ENCODE data around the gene DPP7.

The DPP7 gene

GRCh38 chr9:137114613-137115393 is at the start of gene DPP7:
TSS of gene DPP7 (minus strand) at chr9:137114733. CDS start at chr9:137114713, 20 bp downstream.
- DNase-seq: peak; percentile 83

GRCh38 chr9:137163805-137164204 is 49.3 kb upstream of the DPP7 start:
- no peak for DNase-seq

DNA sequence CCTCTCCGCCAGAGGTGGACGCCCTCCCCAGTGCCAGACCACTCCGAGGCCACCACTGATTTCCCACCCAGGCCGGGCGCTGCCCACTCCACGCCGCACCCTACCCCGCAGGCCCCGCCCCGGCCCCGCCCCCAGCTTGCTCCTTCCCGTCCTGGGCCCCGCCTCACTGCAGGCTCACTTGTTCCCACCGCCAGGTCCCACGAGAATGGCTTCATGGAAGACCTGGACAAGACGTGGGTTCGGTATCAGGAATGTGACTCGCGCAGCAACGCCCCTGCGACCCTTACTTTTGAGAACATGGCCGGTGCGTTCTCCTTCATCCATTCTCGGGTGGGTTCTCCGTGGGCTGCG is 48.8 kb upstream of the DPP7 start:
- no peak for DNase-seq

DNA sequence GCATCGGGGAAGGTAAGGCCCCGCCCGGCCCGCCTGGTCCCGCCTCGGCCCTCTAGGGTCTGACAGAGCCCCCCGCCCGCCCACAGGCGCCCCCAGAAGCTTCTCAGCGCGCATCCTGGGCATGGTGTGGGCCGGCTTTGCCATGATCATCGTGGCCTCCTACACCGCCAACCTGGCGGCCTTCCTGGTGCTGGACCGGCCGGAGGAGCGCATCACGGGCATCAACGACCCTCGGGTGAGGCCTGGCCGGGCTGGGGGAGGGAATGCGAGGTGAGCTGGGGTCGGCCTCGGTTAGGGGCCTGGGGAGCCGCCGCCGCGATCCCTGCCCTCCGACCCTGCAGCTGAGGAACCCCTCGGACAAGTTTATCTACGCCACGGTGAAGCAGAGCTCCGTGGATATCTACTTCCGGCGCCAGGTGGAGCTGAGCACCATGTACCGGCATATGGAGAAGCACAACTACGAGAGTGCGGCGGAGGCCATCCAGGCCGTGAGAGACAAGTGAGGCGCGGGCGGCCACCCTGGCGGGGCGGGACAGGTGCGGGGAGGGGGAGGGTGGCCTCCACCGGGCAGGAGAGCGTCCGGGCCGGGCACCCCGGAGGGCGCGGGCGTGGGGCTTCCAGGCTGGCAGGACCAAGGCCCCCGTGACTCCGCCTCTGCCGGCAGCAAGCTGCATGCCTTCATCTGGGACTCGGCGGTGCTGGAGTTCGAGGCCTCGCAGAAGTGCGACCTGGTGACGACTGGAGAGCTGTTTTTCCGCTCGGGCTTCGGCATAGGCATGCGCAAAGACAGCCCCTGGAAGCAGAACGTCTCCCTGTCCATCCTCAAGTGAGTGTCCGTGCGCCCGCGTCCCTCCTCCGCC is 48.2 kb upstream of the DPP7 start:
- DNase-seq: peak; percentile 10

DNA sequence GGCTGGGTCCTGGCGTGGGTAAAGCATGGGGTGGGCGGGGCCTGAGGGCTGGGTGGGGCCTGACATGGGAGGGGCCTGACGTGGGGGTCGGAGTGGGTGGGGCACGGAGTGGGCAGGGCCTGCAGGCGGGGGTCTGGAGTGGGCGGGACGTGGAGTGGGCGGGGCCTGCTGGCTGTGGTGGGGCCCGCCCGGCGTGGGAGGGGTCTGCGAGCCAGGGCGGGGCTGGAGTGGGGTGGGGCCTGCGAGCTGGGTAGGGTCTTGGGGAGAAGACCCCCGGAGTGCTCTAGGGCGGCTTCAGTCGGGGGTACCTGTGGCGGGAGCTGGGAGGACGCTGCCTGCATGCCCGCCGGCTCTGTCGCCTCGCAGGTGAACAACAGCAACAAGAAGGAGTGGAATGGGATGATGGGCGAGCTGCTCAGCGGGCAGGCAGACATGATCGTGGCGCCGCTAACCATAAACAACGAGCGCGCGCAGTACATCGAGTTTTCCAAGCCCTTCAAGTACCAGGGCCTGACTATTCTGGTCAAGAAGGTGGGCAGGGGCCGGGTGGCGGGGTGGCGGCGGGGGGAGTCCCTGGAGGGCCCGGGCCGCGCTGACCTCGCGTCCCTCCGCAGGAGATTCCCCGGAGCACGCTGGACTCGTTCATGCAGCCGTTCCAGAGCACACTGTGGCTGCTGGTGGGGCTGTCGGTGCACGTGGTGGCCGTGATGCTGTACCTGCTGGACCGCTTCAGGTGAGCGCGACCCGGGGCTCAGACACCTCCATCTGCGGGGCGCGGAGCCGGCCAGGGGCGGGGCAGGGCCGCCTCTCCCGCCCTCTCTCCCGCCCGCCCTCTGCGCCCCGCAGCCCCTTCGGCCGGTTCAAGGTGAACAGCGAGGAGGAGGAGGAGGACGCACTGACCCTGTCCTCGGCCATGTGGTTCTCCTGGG is 47.3 kb upstream of the DPP7 start:
- DNase-seq: no peak

DNA sequence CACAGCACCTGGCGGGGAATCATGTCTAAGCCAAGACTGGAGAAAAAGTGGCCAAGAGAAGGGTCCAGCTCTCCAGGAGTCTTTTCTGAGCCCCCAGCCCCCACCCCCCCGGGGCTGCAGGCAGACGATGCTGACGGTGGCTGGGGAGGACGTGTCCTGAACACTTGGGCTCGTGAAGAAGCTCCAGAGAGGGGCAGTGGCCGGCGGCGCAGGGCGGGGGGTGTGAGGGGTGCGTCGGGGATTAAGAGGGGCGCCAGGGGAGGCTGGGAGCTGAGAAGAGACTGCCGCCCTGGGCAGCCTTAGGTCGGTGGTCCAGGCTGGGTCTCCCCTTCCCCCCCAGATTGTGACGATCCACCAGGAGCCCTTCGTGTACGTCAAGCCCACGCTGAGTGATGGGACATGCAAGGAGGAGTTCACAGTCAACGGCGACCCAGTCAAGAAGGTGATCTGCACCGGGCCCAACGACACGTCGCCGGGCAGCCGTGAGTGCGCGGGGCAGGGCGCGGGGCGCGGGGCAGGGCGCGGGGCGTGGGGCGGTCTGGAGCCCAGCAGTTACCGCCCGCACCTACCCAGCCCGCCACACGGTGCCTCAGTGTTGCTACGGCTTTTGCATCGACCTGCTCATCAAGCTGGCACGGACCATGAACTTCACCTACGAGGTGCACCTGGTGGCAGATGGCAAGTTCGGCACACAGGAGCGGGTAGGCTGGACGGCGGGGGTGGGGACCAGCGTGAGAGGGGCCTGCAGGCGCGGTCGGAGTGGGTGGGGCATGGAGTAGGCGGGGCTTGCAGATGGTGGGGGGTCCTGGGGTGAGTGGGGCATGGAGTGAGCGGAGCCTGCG is 46.4 kb upstream of the DPP7 start:
- DNase-seq: no peak

DNA sequence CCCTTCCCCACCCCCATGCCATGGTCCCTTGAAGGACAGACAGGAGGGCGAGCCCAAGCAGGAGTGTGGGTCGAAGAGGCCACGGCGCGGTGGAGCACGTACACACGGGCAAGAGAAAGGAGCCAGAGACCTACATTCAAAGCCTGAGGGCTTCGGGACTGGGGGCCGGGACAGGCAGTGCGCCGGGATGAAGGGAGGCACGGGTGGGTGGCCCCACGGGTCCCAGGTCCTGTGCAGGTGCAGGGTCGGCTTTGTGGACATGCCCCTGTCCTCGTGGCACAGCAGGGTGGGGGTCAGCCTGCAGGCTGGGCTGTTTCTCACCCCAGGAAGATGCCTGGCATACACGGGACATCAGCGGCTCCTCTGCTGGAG is 45.5 kb upstream of the DPP7 start:
- no peak for DNase-seq

DNA sequence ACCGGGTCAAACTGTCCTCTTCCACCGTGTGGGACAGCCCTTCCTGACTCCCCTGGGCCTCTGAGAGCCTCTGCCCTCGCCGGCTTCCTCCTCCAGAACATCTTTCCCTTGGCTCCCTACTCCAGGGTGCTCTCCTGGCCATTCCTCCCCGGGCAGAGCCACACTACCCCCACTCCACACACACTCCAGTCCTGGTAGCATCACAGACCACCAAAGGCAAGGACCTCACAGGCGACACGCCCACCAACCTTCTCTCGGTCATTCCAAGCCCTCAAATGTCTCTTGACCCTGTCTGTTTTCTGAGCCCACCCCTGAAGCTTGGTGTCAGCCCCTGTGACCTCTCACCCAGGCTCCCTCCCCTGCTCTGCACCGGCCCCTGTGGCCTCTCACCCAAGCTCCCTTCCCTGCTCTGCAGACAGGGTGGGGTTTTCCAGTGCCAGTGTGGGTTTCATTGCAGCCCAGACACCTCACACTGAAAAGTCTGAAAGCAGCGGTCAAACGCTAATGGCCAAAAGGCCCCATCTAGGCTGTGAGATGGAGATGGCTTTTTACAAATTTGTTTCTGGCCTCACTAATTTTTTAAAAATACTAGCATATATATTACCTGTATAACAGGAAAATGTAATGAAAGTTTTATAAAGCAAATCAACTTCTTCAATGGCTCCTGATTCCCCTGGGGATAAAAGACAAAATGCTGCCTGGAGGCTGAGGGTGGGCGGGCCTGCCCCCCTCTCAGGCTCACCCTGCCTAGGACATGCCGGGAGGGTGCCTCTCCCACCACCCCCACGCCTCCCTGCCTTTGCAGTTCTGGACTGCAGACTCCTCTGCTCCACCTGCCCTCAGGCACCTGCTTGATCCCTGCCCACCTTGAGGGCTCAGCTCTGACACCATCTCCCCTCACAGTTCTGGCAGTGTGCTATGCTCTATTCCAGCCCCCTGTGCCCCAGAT is 44.8 kb upstream of the DPP7 start:
- no peak for DNase-seq

DNA sequence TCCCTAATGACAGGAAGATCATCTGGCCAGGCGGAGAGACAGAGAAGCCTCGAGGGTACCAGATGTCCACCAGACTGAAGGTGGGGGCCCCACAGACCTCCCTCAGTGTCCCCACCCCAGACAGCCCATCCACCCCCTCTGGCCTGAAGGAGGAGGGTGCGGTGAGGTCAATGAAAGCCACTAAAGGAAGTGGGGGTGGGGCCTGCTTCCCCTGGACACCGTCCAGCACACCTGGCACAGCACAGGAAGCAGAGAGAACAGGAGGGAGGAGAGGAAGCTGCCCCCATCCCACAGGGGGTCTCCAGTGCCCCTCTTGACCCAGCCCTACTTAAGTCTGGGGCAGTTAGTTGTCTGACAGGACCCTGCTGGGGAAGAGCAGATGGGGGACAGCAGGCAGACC is 44.1 kb upstream of the DPP7 start:
- DNase-seq: no peak

DNA sequence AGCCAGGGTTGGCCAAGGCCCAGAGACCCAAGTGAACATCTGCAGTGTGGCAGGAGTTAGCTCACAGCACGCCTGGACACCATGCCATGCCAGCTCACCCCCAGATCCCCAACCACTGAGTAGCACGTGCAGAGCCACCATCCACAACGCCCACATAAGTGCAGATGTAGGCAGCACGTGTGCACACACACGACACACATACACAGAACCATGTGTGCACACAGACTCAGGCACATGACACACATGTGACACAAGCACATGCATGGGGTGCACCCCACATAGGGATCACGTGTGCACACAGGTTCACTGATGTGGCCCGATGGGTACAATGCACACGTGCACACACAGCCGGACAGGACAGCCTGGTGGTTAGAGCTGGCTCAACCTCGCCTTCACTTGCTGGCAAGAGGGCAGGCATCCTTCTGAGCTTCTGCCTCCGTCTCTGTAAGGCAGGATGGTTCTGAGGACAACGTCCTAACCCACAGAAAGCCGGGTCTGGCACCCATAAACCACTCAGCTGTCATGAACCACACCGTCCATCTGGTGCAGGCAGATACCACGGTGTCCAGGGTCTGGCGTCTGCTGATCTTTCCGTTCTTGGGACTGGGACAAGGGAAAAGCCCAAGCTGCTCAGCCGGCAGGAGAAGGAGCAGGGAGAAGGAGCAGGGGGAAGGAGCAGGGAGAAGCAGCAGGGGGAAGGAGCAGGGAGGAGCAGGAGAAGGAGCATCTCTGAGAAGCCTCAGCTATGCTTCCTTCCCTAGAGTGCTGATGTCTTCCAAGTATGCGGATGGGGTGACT is 43.3 kb upstream of the DPP7 start:
- no peak for DNase-seq

GRCh38 chr9:137156567-137157375 is 42.2 kb upstream of the DPP7 start:
- peak; percentile 61 for DNase-seq

- no peak for DNase-seq
These were observed 38.4 kb upstream of the DPP7 start for GRCh38 chr9:137152844-137153405.

DNA sequence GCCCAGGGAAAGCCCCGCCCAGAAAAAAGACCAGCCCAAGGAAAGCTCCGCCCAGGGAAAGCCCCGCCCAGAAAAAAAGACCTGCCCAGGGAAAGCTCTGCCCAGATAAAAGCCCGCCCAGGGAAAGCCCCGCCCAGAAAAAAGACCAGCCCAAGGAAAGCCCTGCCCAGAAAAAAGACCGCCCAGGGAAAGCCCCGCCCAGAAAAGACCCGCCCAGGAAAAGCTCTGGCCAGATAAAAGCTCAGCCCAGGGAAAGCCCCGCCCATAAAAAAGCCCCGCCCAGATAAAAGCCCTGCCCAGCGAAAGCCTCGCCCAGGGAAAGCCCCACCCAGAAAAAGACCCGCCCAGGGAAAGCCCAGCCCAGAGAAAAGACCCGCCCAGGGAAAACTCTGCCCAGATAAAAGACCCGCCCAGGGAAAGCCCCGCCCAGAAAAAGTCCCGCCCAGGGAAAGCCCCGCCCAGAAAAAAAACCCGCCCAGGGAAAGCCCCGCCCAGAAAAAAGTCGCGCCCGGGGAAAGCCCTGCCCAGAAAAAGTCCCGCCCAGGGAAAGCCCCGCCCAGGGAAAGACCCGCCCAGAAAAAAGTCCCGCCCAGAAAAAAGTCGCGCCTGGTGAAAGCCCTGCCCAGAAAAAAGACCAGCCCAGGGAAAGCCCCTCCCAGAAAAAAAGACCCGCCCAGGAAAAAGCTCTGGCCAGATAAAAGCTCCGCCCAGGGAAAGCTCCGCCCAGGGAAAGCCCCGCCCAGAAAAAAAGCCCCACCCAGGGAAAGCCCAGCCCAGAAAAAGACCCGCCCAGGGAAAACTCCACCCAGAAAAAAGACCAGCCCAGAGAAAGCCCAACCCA is 36.3 kb upstream of the DPP7 start:
- peak; percentile 40 for DNase-seq

DNA sequence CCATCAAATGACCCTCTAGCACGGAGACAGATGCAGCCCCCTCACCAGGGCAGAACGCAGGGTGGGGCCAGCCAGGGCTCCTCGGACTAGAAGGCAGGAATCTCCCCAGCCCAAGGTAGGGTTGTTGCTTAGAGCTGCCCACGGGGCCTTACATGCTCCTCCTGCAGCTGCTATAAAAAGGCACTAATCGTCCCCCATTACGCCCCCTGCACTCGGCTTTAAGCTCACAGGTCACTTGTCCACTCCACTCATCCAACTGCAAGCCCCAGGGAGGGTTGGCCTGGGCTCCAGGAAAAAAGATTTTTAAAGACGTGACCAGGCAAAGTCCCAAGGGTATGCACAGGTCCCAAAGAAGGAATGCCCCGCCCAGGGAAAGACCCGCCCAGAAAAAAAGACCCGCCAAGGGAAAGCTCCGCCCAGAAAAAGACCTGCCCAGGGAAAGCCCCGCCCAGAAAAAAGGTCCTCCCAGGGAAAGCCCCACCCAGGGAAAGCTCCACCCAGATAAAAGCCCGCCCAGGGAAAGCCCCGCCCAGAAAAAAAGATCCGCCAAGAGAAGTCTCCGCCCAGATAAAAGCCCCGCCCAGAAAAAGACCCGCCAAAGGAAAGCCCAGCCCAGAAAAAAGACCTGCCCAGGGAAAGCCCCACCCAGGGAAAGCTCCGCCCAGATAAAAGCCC is 35.5 kb upstream of the DPP7 start:
- no peak for DNase-seq

- DNase-seq: no peak
These were observed 34.8 kb upstream of the DPP7 start for GRCh38 chr9:137149363-137149762.

- no peak for DNase-seq
These were observed 34.1 kb upstream of the DPP7 start for GRCh38 chr9:137148661-137149060.

- no peak for DNase-seq
These were observed 33.7 kb upstream of the DPP7 start for GRCh38 chr9:137148242-137148641.

All from activated naive CD4-positive, alpha-beta T cell treated with Interleukin-2 at 50 U/mL for 16 hours (primary cell).